Tibial artery (tissue), 4 donors: ENCODE results near the gene UBE2G2.

ENCODE experiments used
- DNase-seq, 2 donors: peaks; one replicate each; pipeline ENCODE4 v3.0.0-alpha.2; 2019
- H3K27ac ChIP-seq, 2 donors: fragments of 200-600 bp; sonication (generic) in 1 of 2; 1 replicate in 1 of 2; 2 replicates in 1 of 2; pipeline ENCODE4 v1.5.1; 2018 to 2019; ENCODE audit warnings: mild to moderate bottlenecking in 1 of 2
- H3K27me3 ChIP-seq, 2 donors: fragments of 200-600 bp; sonication (generic) in 1 of 2; one replicate each; pipeline versions ENCODE4 v1.5.1 to v1.6.0; 2016 to 2019
- H3K36me3 ChIP-seq, 3 donors: fragments of 200-600 bp; sonication (generic) in 2 of 3; one replicate each; pipeline ENCODE4 v1.5.1; 2016 to 2019; ENCODE audit warnings: mild to moderate bottlenecking in 2 of 3
- H3K4me1 ChIP-seq, 4 donors: fragments of 200-600 bp; sonication (generic) in 2 of 4; 1 replicate in 3 of 4; 2 replicates in 1 of 4; pipeline ENCODE4 v1.5.1; 2016 to 2019
- H3K4me3 ChIP-seq, 2 donors: fragments of 200-600 bp; sonication (generic) in 1 of 2; 1 replicate in 1 of 2; 2 replicates in 1 of 2; pipeline ENCODE4 v1.5.1; 2018 to 2019; ENCODE audit warnings: mild to moderate bottlenecking in 2 of 2
- H3K9me3 ChIP-seq, 3 donors: fragments of 200-600 bp; sonication (generic) in 1 of 3; one replicate each; pipeline ENCODE4 v1.5.1; 2016 to 2019
- CTCF ChIP-seq, 2 experiments: fragments of 200-600 bp in 1 of 2; fragments of 450-650 bp in 1 of 2; IDR thresholded peaks; one replicate each; pipeline ENCODE4 v1.5.1; 2017 to 2019; ENCODE audit warnings: antibody characterized with exemption in 2 of 2, mild to moderate bottlenecking in 1 of 2, moderate library complexity in 1 of 2
- intact Hi-C: fragments of 100-400 bp; cut with DNase I; formaldehyde crosslinking; loops from one replicate; pipeline ENCODE4 v1.15.0; 2023; ENCODE audit warnings: low total_unique reads

UBE2G2 gene

GRCh38 chr21:44801468-44802395 is at the start of gene UBE2G2:
Gene UBE2G2, minus strand, starts transcription at chr21:44801820. Its CDS starts 72 bp downstream, at chr21:44801748.
- no peak for TF ChIP-seq CTCF (IDR thresholded peaks at IDR 0.05)
- Histone ChIP-seq H3K27ac (peak within 1 kb of the TSS; percentile 62 to 77), H3K4me3 (peak within 1 kb of the TSS; percentile 81 to 86), H3K36me3 (peaks cover 18 to 40% (median 18%) of the 10 kb centered on the region in 3 donors), H3K9me3 (no peaks in the 10 kb centered on the region), H3K27me3 (no peaks in the 10 kb centered on the region), H3K4me1 (peaks cover 0 to 30% (median 24%) of the 10 kb centered on the region in 4 donors)
- DNase-seq = peak; percentile 70 to 87
- intact Hi-C loops = loop anchor here (5.0 kb wide), 1 partner anchor 76 kb away; no protein-coding TSS in a partner anchor

GRCh38 chr21:44850905-44851657 is 49.5 kb upstream of the UBE2G2 start:
- TF ChIP-seq CTCF (IDR thresholded peaks at IDR 0.05) = no peak
- H3K9me3 ChIP-seq = no peaks in the 10 kb centered on the region
- H3K27me3 ChIP-seq = no peaks in the 10 kb centered on the region
- no peak overlapping the region for H3K27ac ChIP-seq
- H3K4me3 ChIP-seq = no peak overlapping the region
- peaks cover 0 to 15% (median 10%) of the 10 kb centered on the region in 4 donors for H3K4me1 ChIP-seq
- intact Hi-C loops = no loop called here
- DNase-seq = peak in 1 of 2 donors; percentile 45
- peaks cover 64 to 82% (median 78%) of the 10 kb centered on the region in 3 donors for H3K36me3 ChIP-seq

GRCh38 chr21:44850208-44850800 is 48.7 kb upstream of the UBE2G2 start:
- Histone ChIP-seq H3K4me1 (peaks cover 0 to 23% (median 17%) of the 10 kb centered on the region in 4 donors), H3K4me3 (no peak overlapping the region), H3K27ac (no peak overlapping the region), H3K36me3 (peaks cover 56 to 74% (median 70%) of the 10 kb centered on the region in 3 donors), H3K27me3 (peaks cover 0 to 5% of the 10 kb centered on the region in 2 donors), H3K9me3 (no peaks in the 10 kb centered on the region)
- no peak for TF ChIP-seq CTCF (IDR thresholded peaks at IDR 0.05)
- intact Hi-C loops = no loop called here
- DNase-seq = peak in 1 of 2 donors; percentile 48

- H3K36me3 ChIP-seq = peaks cover 50 to 68% (median 64%) of the 10 kb centered on the region in 3 donors
- intact Hi-C loops = no loop called here
- no peak for TF ChIP-seq CTCF (IDR thresholded peaks at IDR 0.05)
- peak in 1 of 2 donors; percentile 23 for DNase-seq
- H3K27ac ChIP-seq = no peak overlapping the region
- no peaks in the 10 kb centered on the region for H3K9me3 ChIP-seq
- H3K27me3 ChIP-seq = peaks cover 0 to 5% of the 10 kb centered on the region in 2 donors
- H3K4me3 ChIP-seq = no peak overlapping the region
- peaks cover 0 to 25% (median 18%) of the 10 kb centered on the region in 4 donors for H3K4me1 ChIP-seq
Measured at GRCh38 chr21:44849616-44850130, 48.1 kb upstream of the UBE2G2 start.
